Measurements from ENCODE around the gene ORAI3. TPM values are rescaled to one million over a fixed set of nuclear protein-coding genes. Genes with fewer than 3 reads are reported as not detected.

ORAI3 gene
- total RNA-seq, 3 donors from 2014 or later = 20.0 to 40.5 (median 25.9) TPM

- peaks cover 0 to 7% of the 10 kb centered on the region in 2 donors for H3K4me1 ChIP-seq
- intact Hi-C loops (cut with DNase I; ENCODE audit: low total_unique reads) = no loop called here
- peak; percentile 57 to 81 for DNase-seq (ENCODE audit: low spot score in 2 of 2)
- no peaks in the 10 kb centered on the region for H3K36me3 ChIP-seq
- H3K27me3 ChIP-seq = no peaks in the 10 kb centered on the region
- TF ChIP-seq POLR2A (IDR thresholded peaks at IDR 0.05) = peak; percentile 9
- no peak for TF ChIP-seq POLR2AphosphoS5 (IDR thresholded peaks at IDR 0.05)
- H3K4me3 ChIP-seq = peak overlapping the region; percentile 68 to 84 (median 83)
- no peaks in the 10 kb centered on the region for H3K9me3 ChIP-seq
- peak overlapping the region; percentile 97 to 98 for H3K27ac ChIP-seq
These were observed 8.0 kb downstream of the ORAI3 start for GRCh38 chr16:30956601-30957455.

GRCh38 chr16:30957456-30958174 lies 8.7 kb downstream of the ORAI3 start, which contains the start of gene SETD1A:
SETD1A (plus strand) TSS chr16:30957754; CDS start chr16:30958732, 978 bp downstream.
- Histone ChIP-seq H3K36me3 (no peaks in the 10 kb centered on the region), H3K4me3 (peak within 1 kb of the TSS; percentile 68 to 84 (median 83)), H3K27ac (peak within 1 kb of the TSS; percentile 97 to 98), H3K9me3 (no peaks in the 10 kb centered on the region), H3K4me1 (peaks cover 0 to 7% of the 10 kb centered on the region in 2 donors), H3K27me3 (no peaks in the 10 kb centered on the region)
- TF ChIP-seq POLR2A (IDR thresholded peaks at IDR 0.05) (no peak), POLR2AphosphoS5 (IDR thresholded peaks at IDR 0.05) (peak; percentile 66 to 85 (median 80)), CTCF (IDR thresholded peaks at IDR 0.05) (peak in 2 of 3 donors; percentile 25 to 49)
- peak; percentile 95 to 98 for DNase-seq (ENCODE audit: low spot score in 2 of 2)
- intact Hi-C loops (cut with DNase I; ENCODE audit: low total_unique reads) = no loop called here

GRCh38 chr16:30958175-30959079 lies 9.6 kb downstream of the ORAI3 start:
- intact Hi-C loops (cut with DNase I; ENCODE audit: low total_unique reads) = no loop called here
- H3K27ac ChIP-seq = peak overlapping the region; percentile 97 to 98
- H3K9me3 ChIP-seq = no peaks in the 10 kb centered on the region
- no peaks in the 10 kb centered on the region for H3K27me3 ChIP-seq
- peak overlapping the region; percentile 68 to 84 (median 83) for H3K4me3 ChIP-seq
- H3K4me1 ChIP-seq = peaks cover 0 to 7% of the 10 kb centered on the region in 2 donors
- TF ChIP-seq POLR2AphosphoS5 (IDR thresholded peaks at IDR 0.05) (no peak), CTCF (IDR thresholded peaks at IDR 0.05) (no peak)
- DNase-seq (ENCODE audit: low spot score in 2 of 2) = no peak
- no peaks in the 10 kb centered on the region for H3K36me3 ChIP-seq

- intact Hi-C loops (cut with DNase I; ENCODE audit: low total_unique reads) = no loop called here
- H3K36me3 ChIP-seq = peaks cover 21% of the 10 kb centered on the region
These were observed 12.5 kb downstream of the ORAI3 start for GRCh38 chr16:30961384-30961783.

More at GRCh38 chr16:30961384-30961783, 12.5 kb downstream of the ORAI3 start:
- TF ChIP-seq CTCF (IDR thresholded peaks at IDR 0.05) = no peak
- no peak for DNase-seq (ENCODE audit: low spot score in 2 of 2)
- H3K4me1 ChIP-seq = peaks cover 0 to 7% of the 10 kb centered on the region in 2 donors
- no peaks in the 10 kb centered on the region for H3K9me3 ChIP-seq
- H3K27me3 ChIP-seq = no peaks in the 10 kb centered on the region
- no peak overlapping the region for H3K27ac ChIP-seq
- no peak overlapping the region for H3K4me3 ChIP-seq

Data from breast epithelium (tissue), 4 donors.